H1 (cell line): Measurements from ENCODE around the gene AHRR. TPM values are rescaled to one million over a fixed set of nuclear protein-coding genes. Genes with fewer than 3 reads are reported as not detected.

Source experiments
- CTCF ChIA-PET: fragments of 300-600 bp; sonication (Branson Sonifier 250); formaldehyde crosslinking; loops from one replicate; lab custom pipeline; 2021; ENCODE audit not compliant: partially characterized antibody; lab: Charles Lee
- POLR2A ChIA-PET: fragments of 300-600 bp; sonication (Branson Sonifier 250); formaldehyde crosslinking; loops from one replicate; lab custom pipeline; 2021; ENCODE audit warnings: inconsistent platforms; ENCODE audit not compliant: partially characterized antibody; lab: Charles Lee
- DNase-seq, 2 experiments: peaks; one replicate each; pipeline versions ENCODE4 v3.0.0 to v3.0.0-alpha.2; 2010 to 2022; ENCODE audit warnings: low spot score in 2 of 2, low read depth in 1 of 2, mixed read lengths in 1 of 2
- FAIRE-seq: peaks from 2 replicates; lab custom pipeline; 2011; peaks lifted over from hg19 to GRCh38; lab: Jason Lieb, UNC
- H2AFZ ChIP-seq: 2 replicates; pipeline ENCODE4 v1.8.1; 2012; ENCODE audit warnings: low read length, inconsistent platforms
- H2AK5ac ChIP-seq: 2 replicates; pipeline ENCODE4 v1.6.1; 2013; ENCODE audit warnings: low read depth, low read length
- H2BK120ac ChIP-seq: replicated peaks from 2 replicates; pipeline ENCODE3; 2013; ENCODE audit warnings: low read depth, low read length, inconsistent platforms
- H2BK12ac ChIP-seq: 2 replicates; pipeline ENCODE4 v1.6.1; 2013; ENCODE audit warnings: low read depth, low read length
- H2BK15ac ChIP-seq: 2 replicates; pipeline ENCODE4 v1.6.1; 2013; ENCODE audit warnings: low read length
- H2BK20ac ChIP-seq: 2 replicates; pipeline ENCODE4 v1.6.1; 2013; ENCODE audit warnings: low read length
- H2BK5ac ChIP-seq: 2 replicates; pipeline ENCODE4 v1.6.1; 2013; ENCODE audit warnings: low read depth, low read length
- H3K14ac ChIP-seq: 2 replicates; pipeline ENCODE4 v1.6.1; 2013; ENCODE audit warnings: inconsistent platforms; ENCODE audit not compliant: insufficient read length
- H3K18ac ChIP-seq: 2 replicates; pipeline ENCODE4 v1.6.1; 2013; ENCODE audit warnings: low read length; ENCODE audit errors: extremely low read depth
- H3K23ac ChIP-seq: 2 replicates; pipeline ENCODE4 v1.6.1; 2013; ENCODE audit warnings: inconsistent platforms; ENCODE audit not compliant: insufficient read length
- H3K23me2 ChIP-seq: 2 replicates; pipeline ENCODE4 v1.6.1; 2013; ENCODE audit warnings: low read depth, low read length
- H3K27ac ChIP-seq: 2 replicates; pipeline ENCODE4 v1.6.1; 2011; ENCODE audit warnings: low read depth, low read length, inconsistent platforms
- H3K27me3 ChIP-seq, 4 experiments: replicated peaks in 1 of 4; 1 replicate in 1 of 4; 2 replicates in 3 of 4; pipeline versions ENCODE4 v1.6.1 to v1.8.1; 2011 to 2013; ENCODE audit warnings: low read length in 3 of 4, mild to moderate bottlenecking in 3 of 4, inconsistent platforms in 2 of 4, mixed read lengths in 2 of 4, moderate library complexity in 1 of 4; ENCODE audit not compliant: control insufficient read depth in 3 of 4, insufficient read depth in 3 of 4; ENCODE audit errors: extremely low read depth in 1 of 4
- H3K36me3 ChIP-seq, 4 experiments: 2 replicates each; pipeline versions ENCODE4 v1.6.1 to v1.8.1; 2011 to 2013; ENCODE audit warnings: mild to moderate bottlenecking in 4 of 4, low read length in 3 of 4, moderate library complexity in 2 of 4, control low read depth in 1 of 4, inconsistent platforms in 1 of 4; ENCODE audit not compliant: insufficient read depth in 4 of 4, control insufficient read depth in 2 of 4
- H3K4ac ChIP-seq: replicated peaks from 2 replicates; pipeline ENCODE3; 2013; ENCODE audit warnings: low read length, low read depth, mixed read lengths, inconsistent platforms; ENCODE audit not compliant: insufficient read length
- H3K4me1 ChIP-seq, 4 experiments: replicated peaks in 1 of 4; 1 replicate in 1 of 4; 2 replicates in 3 of 4; pipeline versions ENCODE4 v1.6.1 to v1.8.1; 2011 to 2013; ENCODE audit warnings: low read length in 3 of 4, inconsistent platforms in 2 of 4, mixed read lengths in 1 of 4; ENCODE audit not compliant: insufficient read depth in 4 of 4, control insufficient read depth in 3 of 4
- H3K4me2 ChIP-seq, 2 experiments: 2 replicates each; pipeline versions ENCODE4 v1.6.1 to v1.8.1; 2011 to 2013; ENCODE audit warnings: low read depth in 2 of 2, low read length in 2 of 2, control low read depth in 1 of 2, inconsistent platforms in 1 of 2, mild to moderate bottlenecking in 1 of 2; ENCODE audit not compliant: insufficient read depth in 1 of 2
- H3K4me3 ChIP-seq, 4 experiments: fragments of 200-600, 300-600 bp in 1 of 4; sonication (generic), shearing (Covaris generic), sonication (Bioruptor Twin) in 1 of 4; 2 replicates each; pipeline versions ENCODE4 v1.5.1 to v1.8.1; 2011 to 2016; ENCODE audit warnings: low read length in 4 of 4, low read depth in 3 of 4, control low read depth in 2 of 4, inconsistent platforms in 2 of 4, mild to moderate bottlenecking in 2 of 4, mixed read lengths in 1 of 4, moderate library complexity in 1 of 4; ENCODE audit not compliant: insufficient read depth in 2 of 4; ENCODE audit errors: extremely low read depth in 1 of 4
- H3K56ac ChIP-seq: replicated peaks from 2 replicates; pipeline ENCODE3; 2013; ENCODE audit warnings: low read depth, mild to moderate bottlenecking, mixed read lengths, low read length, inconsistent platforms; ENCODE audit not compliant: insufficient read length
- H3K79me1 ChIP-seq: 2 replicates; pipeline ENCODE4 v1.6.1; 2013; ENCODE audit warnings: low read depth, low read length, control low read depth
- H3K79me2 ChIP-seq, 2 experiments: 2 replicates each; pipeline versions ENCODE4 v1.6.1 to v1.8.1; 2012 to 2013; ENCODE audit warnings: low read length in 2 of 2, mild to moderate bottlenecking in 2 of 2, inconsistent platforms in 1 of 2; ENCODE audit not compliant: insufficient read depth in 2 of 2, control insufficient read depth in 1 of 2
- H3K9ac ChIP-seq, 4 experiments: replicated peaks in 1 of 4; 1 replicate in 1 of 4; 2 replicates in 3 of 4; pipeline versions ENCODE4 v1.6.1 to v1.8.1; 2011 to 2013; ENCODE audit warnings: low read depth in 3 of 4, low read length in 3 of 4, control low read depth in 2 of 4, mild to moderate bottlenecking in 2 of 4, moderate library complexity in 2 of 4, inconsistent platforms in 1 of 4; ENCODE audit errors: extremely low read depth in 1 of 4
- H3K9me3 ChIP-seq, 2 experiments: 2 replicates each; pipeline versions ENCODE4 v1.6.1 to v1.8.1; 2012 to 2013; ENCODE audit warnings: mild to moderate bottlenecking in 2 of 2, moderate library complexity in 2 of 2, control low read depth in 1 of 2, inconsistent platforms in 1 of 2, low read depth in 1 of 2, low read length in 1 of 2, mixed read lengths in 1 of 2; ENCODE audit not compliant: insufficient read depth in 2 of 2
- H4K20me1 ChIP-seq, 2 experiments: replicated peaks in 1 of 2; 2 replicates each; pipeline versions ENCODE3 to v1.8.1; 2011 to 2013; ENCODE audit warnings: inconsistent platforms in 2 of 2, low read length in 2 of 2, mild to moderate bottlenecking in 1 of 2; ENCODE audit not compliant: insufficient read depth in 2 of 2, control insufficient read depth in 1 of 2
- H4K5ac ChIP-seq: 2 replicates; pipeline ENCODE4 v1.6.1; 2013; ENCODE audit warnings: low read length, low read depth, mixed read lengths, inconsistent platforms; ENCODE audit not compliant: insufficient read length
- H4K8ac ChIP-seq: 2 replicates; pipeline ENCODE4 v1.8.0; 2013; ENCODE audit warnings: mild to moderate bottlenecking, moderate library complexity, low read length, inconsistent platforms; ENCODE audit not compliant: insufficient read depth; ENCODE audit errors: extremely low read depth
- H4K91ac ChIP-seq: replicated peaks from 2 replicates; pipeline ENCODE3; 2013; ENCODE audit warnings: low read length, mixed read lengths, inconsistent platforms; ENCODE audit not compliant: insufficient read length
- BACH1 ChIP-seq: IDR thresholded peaks from 2 replicates; pipeline ENCODE4 v1.6.1; 2012; ENCODE audit warnings: low read length, improper control_type of control experiment
- BCL11A ChIP-seq, 2 experiments: IDR thresholded peaks; one replicate each; pipeline ENCODE4 v1.6.1; 2011; ENCODE audit warnings: low read depth in 2 of 2, low read length in 2 of 2, mild to moderate bottlenecking in 2 of 2
- MAX ChIP-seq: IDR thresholded peaks from 2 replicates; pipeline ENCODE4 v1.6.1; 2012; ENCODE audit warnings: inconsistent platforms
- NANOG ChIP-seq: IDR thresholded peaks from 2 replicates; pipeline ENCODE4 v1.6.1; 2011; ENCODE audit warnings: low read length, low read depth, mild to moderate bottlenecking, inconsistent platforms; ENCODE audit not compliant: insufficient read depth, poor library complexity, severe bottlenecking
- RNF2 ChIP-seq: fragments of 200-900, 300-1000 bp; sonication (generic); IDR thresholded peaks from 2 replicates; pipeline ENCODE4 v1.7.1; 2016; ENCODE audit warnings: borderline replicate concordance, low read depth, mild to moderate bottlenecking, antibody characterized with exemption, low read length; ENCODE audit not compliant: poor library complexity, severe bottlenecking; ENCODE audit errors: missing control alignments
- TAF7 ChIP-seq: optimal IDR thresholded peaks from 2 replicates; pipeline ENCODE3; 2011; ENCODE audit warnings: low read depth, mild to moderate bottlenecking, inconsistent platforms, low read length, moderate library complexity, borderline replicate concordance
- TEAD4 ChIP-seq: IDR thresholded peaks from 2 replicates; pipeline ENCODE4 v1.6.1; 2012; ENCODE audit warnings: low read depth, low read length, inconsistent platforms, mixed read lengths
- YY1 ChIP-seq: IDR thresholded peaks from 2 replicates; pipeline ENCODE4 v1.6.1; 2011; ENCODE audit warnings: low read depth, mild to moderate bottlenecking, low read length
- WGBS, 2 experiments: shearing (Covaris generic) in 1 of 2; methylation state at CpG; one replicate each; pipeline versions ENCODE4 v1.1.6 to v1.1.7; 2013 to 2015; ENCODE audit warnings: low lambda C conversion rate in 2 of 2, mixed read lengths in 2 of 2, inconsistent platforms in 1 of 2, low coverage in 1 of 2, missing lambda C conversion rate in 1 of 2; ENCODE audit not compliant: insufficient replicate concordance in 2 of 2, insufficient coverage in 1 of 2, insufficient read length in 1 of 2; ENCODE audit errors: extremely low coverage in 1 of 2, missing lambda C conversion rate in 1 of 2; 5-methylcytosine and 5-hydroxymethylcytosine counted together
- polyA plus RNA-seq, 7 experiments: library from polyadenylated mRNA; depleted of rRNA in 3 of 7; stranded (reverse) in 5 of 7; unstranded in 2 of 7; fragments of >200 nt in 5 of 7; fragments of 200-250 nt in 2 of 7; gene quantifications; 1 replicate in 5 of 7; 2 replicates in 1 of 7; 4 replicates in 1 of 7; pipeline versions ENCODE4 v1.2.1 to v1.2.3, GENCODE V29; 2011 to 2013; ENCODE audit warnings: missing spikeins in 2 of 7, mixed read lengths in 2 of 7
- total RNA-seq: library from RNA; stranded (reverse); fragmentation: NEBNext Ultra II Directional; extraction: Animal tissue kit (Norgen Biotek cat#: 25700); gene quantifications from 2 replicates; pipeline ENCODE4 v1.2.1, GENCODE V29; 2021
- TF ChIP-seq, protein P1 (sequence below): IDR thresholded peaks from 2 replicates; pipeline ENCODE4 v1.6.1; 2012; ENCODE audit warnings: inconsistent platforms

The AHRR gene
- total and polyA plus RNA-seq, 2 of the 8 experiments (the other 6 are each of a cell fraction or from before 2014, with no cell fraction given), result 0.41 to 0.80 TPM

DNA sequence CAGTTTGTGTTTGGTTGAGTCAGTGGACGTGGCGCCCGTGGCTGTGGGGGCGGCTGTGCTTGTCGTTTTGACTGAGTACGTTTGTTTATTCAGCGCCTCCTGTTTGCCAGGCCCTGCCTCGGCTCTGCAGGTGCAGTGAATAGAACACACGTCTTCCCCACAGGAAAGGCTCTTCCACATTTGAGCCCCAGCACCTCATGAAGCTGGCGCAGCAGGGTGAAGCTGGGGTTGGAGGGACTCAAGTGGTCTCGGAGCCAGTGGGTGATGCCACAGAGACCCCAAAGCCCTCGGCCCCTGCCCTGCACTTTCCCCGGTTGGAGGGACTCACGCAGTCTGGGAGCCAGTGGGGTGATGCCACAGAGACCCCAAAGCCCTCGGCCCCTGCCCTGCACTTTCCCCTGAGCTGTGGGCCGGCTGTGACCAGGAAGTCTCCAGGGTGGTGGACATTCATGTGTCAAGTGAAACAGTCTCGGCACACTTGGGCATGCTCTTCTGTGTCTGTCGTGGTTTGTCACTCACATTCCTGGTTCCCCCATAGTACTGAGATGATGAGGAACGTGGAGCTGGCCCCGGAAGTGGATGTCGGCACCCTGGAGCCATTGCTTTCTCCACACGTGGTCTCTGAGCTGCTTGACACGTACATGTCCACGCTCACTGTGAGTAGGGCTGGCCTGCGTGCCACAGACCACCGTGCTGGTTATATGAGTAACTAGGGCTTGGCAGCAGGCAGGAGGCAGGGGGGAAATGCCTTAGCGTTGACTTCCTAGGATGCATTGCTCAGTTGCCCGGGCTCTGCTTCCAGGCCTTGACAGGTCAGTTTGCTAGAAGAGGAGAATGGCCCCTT is 135.1 kb downstream of the AHRR start:
- no peak overlapping the region for H2BK5ac ChIP-seq
- H3K36me3 ChIP-seq, result peaks cover 4 to 17% (median 12%) of the 10 kb centered on the region in 4 experiments; a peak in 6 of 8 replicates
- H3K4me2 ChIP-seq, result no peak overlapping the region
- 93% methylated on average over 28 of the region's 28 CpGs; no CpG with 5 or more reads in 1 of the 2 experiments for WGBS, 2 experiments
- no peak overlapping the region for H4K8ac ChIP-seq
- no peak overlapping the region for H3K27ac ChIP-seq
- H3K4me3 ChIP-seq, result no peak overlapping the region
- no peak overlapping the region for H2BK20ac ChIP-seq
- CTCF ChIA-PET, result interaction anchor here (1.2 to 2.7 kb wide), 2 partner anchors 10 kb away, joined by 3 to 10 read pairs; no protein-coding TSS in a partner anchor
- H3K79me1 ChIP-seq, result peaks cover 4% of the 10 kb centered on the region
- no peaks in the 10 kb centered on the region for H3K23me2 ChIP-seq
- peaks cover 2 to 7% (median 2%) of the 10 kb centered on the region in 4 experiments; a peak in 5 of 7 replicates for H3K4me1 ChIP-seq
- no peak overlapping the region for H3K9ac ChIP-seq
- no peak for TF ChIP-seq YY1
- TF ChIP-seq TAF7, result no peak
- no peak for TF ChIP-seq BACH1
- no peak for TF ChIP-seq MAX
- TF ChIP-seq BCL11A (IDR thresholded peaks at IDR 0.05; ENCODE audit: low read depth in 2 of 2, low read length in 2 of 2), result no peak
- no peak for TF ChIP-seq TEAD4
- TF ChIP-seq, protein P1, sequence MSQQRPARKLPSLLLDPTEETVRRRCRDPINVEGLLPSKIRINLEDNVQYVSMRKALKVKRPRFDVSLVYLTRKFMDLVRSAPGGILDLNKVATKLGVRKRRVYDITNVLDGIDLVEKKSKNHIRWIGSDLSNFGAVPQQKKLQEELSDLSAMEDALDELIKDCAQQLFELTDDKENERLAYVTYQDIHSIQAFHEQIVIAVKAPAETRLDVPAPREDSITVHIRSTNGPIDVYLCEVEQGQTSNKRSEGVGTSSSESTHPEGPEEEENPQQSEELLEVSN, result no peak
- TF ChIP-seq RNF2, result no peak
- TF ChIP-seq NANOG, result no peak
- TF ChIP-seq, all 59 proteins: peak for 0
- H3K18ac ChIP-seq, result no peak overlapping the region
- no peak overlapping the region for H2BK15ac ChIP-seq
- H3K4ac ChIP-seq, result no peak overlapping the region
- no peak for FAIRE-seq
- no peak overlapping the region for H3K56ac ChIP-seq
- no peak overlapping the region for H2BK120ac ChIP-seq
- no peaks in the 10 kb centered on the region for H4K20me1 ChIP-seq
- no peaks in the 10 kb centered on the region for H3K27me3 ChIP-seq
- peaks cover 0 to 4% of the 10 kb centered on the region in 2 experiments; a peak in 2 of 4 replicates for H3K9me3 ChIP-seq
- no peak overlapping the region for H3K14ac ChIP-seq
- DNase-seq, result no peak
- POLR2A ChIA-PET, result no interaction called here
- no peak overlapping the region for H3K23ac ChIP-seq
- H2BK12ac ChIP-seq, result no peak overlapping the region
- H2AK5ac ChIP-seq, result no peak overlapping the region
- 0 out of 4 replicates have a peak, but pooled peaks cover 0 to 3% of the 10 kb centered on the region in 2 experiments for H3K79me2 ChIP-seq
- H4K91ac ChIP-seq, result no peak overlapping the region
- H2AFZ ChIP-seq, result no peak overlapping the region
- no peak overlapping the region for H4K5ac ChIP-seq
